NCI-H524 (cell line): ENCODE measurements around the gene SCUBE1.

ENCODE experiments used
- DNase-seq, 2 experiments: peaks; one replicate each; lab custom pipeline; 2025; lab: John Stamatoyannopoulos, UW

The SCUBE1 gene

GRCh38 chr22:43236411-43237166 lies 106.6 kb downstream of the SCUBE1 start:
- no peak for DNase-seq

GRCh38 chr22:43235445-43236409 lies 107.4 kb downstream of the SCUBE1 start:
- DNase-seq, result no peak

- peak in 1 of 2 experiments; percentile 29 for DNase-seq
Measured at GRCh38 chr22:43234264-43234988, 108.7 kb downstream of the SCUBE1 start.

GRCh38 chr22:43233529-43233928 lies 109.6 kb downstream of the SCUBE1 start:
- DNase-seq, result no peak

GRCh38 chr22:43232445-43232844 lies 110.7 kb downstream of the SCUBE1 start:
- no peak for DNase-seq

- DNase-seq, result no peak
Measured at GRCh38 chr22:43231724-43232034, 111.5 kb downstream of the SCUBE1 start.

- DNase-seq, result peak; percentile 40 to 84
Measured at GRCh38 chr22:43230971-43231723, 112.0 kb downstream of the SCUBE1 start.

GRCh38 chr22:43230571-43230970 lies 112.6 kb downstream of the SCUBE1 start:
- DNase-seq, result no peak

GRCh38 chr22:43228863-43229262 lies 114.3 kb downstream of the SCUBE1 start:
- no peak for DNase-seq

- DNase-seq, result peak in 1 of 2 experiments; percentile 42
Measured at GRCh38 chr22:43228330-43228729, 114.8 kb downstream of the SCUBE1 start.

GRCh38 chr22:43227239-43227630 lies 115.9 kb downstream of the SCUBE1 start:
- DNase-seq, result no peak

- DNase-seq, result no peak
Measured at GRCh38 chr22:43226377-43227238, 116.6 kb downstream of the SCUBE1 start.

GRCh38 chr22:43225609-43226008 lies 117.6 kb downstream of the SCUBE1 start:
- DNase-seq, result no peak

GRCh38 chr22:43222987-43223386 lies 120.2 kb downstream of the SCUBE1 start:
- DNase-seq, result no peak

GRCh38 chr22:43222262-43222661 lies 120.9 kb downstream of the SCUBE1 start:
- DNase-seq, result no peak

- DNase-seq, result no peak
Measured at GRCh38 chr22:43220625-43221380, 122.4 kb downstream of the SCUBE1 start.

GRCh38 chr22:43218786-43219185 lies 124.4 kb downstream of the SCUBE1 start:
- no peak for DNase-seq

GRCh38 chr22:43217285-43218030 lies 125.7 kb downstream of the SCUBE1 start:
- DNase-seq, result no peak

GRCh38 chr22:43216738-43217137 lies 126.4 kb downstream of the SCUBE1 start:
- no peak for DNase-seq
